Upper lobe of left lung (tissue), 6 donors: Measurements from ENCODE around the gene PPP1R15B. TPM values are rescaled to one million over a fixed set of nuclear protein-coding genes. Genes with fewer than 3 reads are reported as not detected.

Source experiments
- ATAC-seq, 2 donors: fragments of 200-7000 bp; cut with Tn5 transposase; one replicate each; pipeline ENCODE4 v1.9.1; 2022; ENCODE audit warnings: mild to moderate bottlenecking in 2 of 2, moderate library complexity in 2 of 2; ENCODE audit not compliant: low FRiP score in 2 of 2
- DNase-seq, 2 donors: peaks; one replicate each; pipeline ENCODE4 v3.0.0-alpha.2; 2019 to 2020
- H3K27ac ChIP-seq, 4 donors: fragments of 200-600 bp; sonication (generic); one replicate each; pipeline ENCODE4 v1.5.1; 2016 to 2019
- H3K27me3 ChIP-seq, 4 donors: fragments of 200-600 bp; sonication (generic); one replicate each; pipeline ENCODE4 v1.5.1; 2017 to 2019
- H3K36me3 ChIP-seq, 4 donors: fragments of 200-600 bp; sonication (generic); one replicate each; pipeline ENCODE4 v1.5.1; 2016 to 2019
- H3K4me1 ChIP-seq, 4 donors: fragments of 200-600 bp; sonication (generic); one replicate each; pipeline ENCODE4 v1.5.1; 2018 to 2019
- H3K4me3 ChIP-seq, 4 donors: fragments of 200-600 bp; sonication (generic); one replicate each; pipeline ENCODE4 v1.5.1; 2017 to 2019; ENCODE audit warnings: mild to moderate bottlenecking in 2 of 4, moderate library complexity in 1 of 4
- H3K9me3 ChIP-seq, 4 donors: fragments of 200-600 bp; sonication (generic); one replicate each; pipeline ENCODE4 v1.5.1; 2018 to 2019
- CTCF ChIP-seq, 6 experiments: fragments of 450-650 bp in 4 of 6; fragments of 200-600 bp in 2 of 6; sonication (generic) in 2 of 6; IDR thresholded peaks; one replicate each; pipeline ENCODE4 v1.5.1; 2016 to 2019; ENCODE audit warnings: antibody characterized with exemption in 6 of 6
- EP300 ChIP-seq, 4 donors: sonication (generic); formaldehyde crosslinking; IDR thresholded peaks; one replicate each; pipeline ENCODE4 v1.5.1; 2017; ENCODE audit warnings: antibody characterized with exemption in 4 of 4, control low read depth in 2 of 4
- POLR2A ChIP-seq, 4 donors: fragments of 450-650 bp; IDR thresholded peaks; one replicate each; pipeline ENCODE4 v1.5.1; 2016 to 2017; ENCODE audit warnings: antibody characterized with exemption in 4 of 4, mild to moderate bottlenecking in 2 of 4
- POLR2AphosphoS5 ChIP-seq, 2 donors: sonication (generic); formaldehyde crosslinking; IDR thresholded peaks; one replicate each; pipeline ENCODE4 v1.5.1; 2017; ENCODE audit warnings: antibody characterized with exemption in 2 of 2
- WGBS, 2 donors: methylation state at CpG; one replicate each; pipeline ENCODE4 v1.1.5; 2017 to 2018; 5-methylcytosine and 5-hydroxymethylcytosine counted together
- total RNA-seq, 6 donors: library from RNA; depleted of rRNA in 4 of 6; stranded (reverse); fragments of >200 nt in 4 of 6; gene quantifications; one replicate each; pipeline versions ENCODE4 v1.1.0 to v1.2.1, GENCODE V29; 2016 to 2021
- donor health status: DM: no; HTN: no; CAD: no; lungs with moderate emphysema.
- donor health status: DM: no; HTN: yes; CAD: no; lungs with severe emphysema.

PPP1R15B gene
- total RNA-seq, 6 donors from 2014 or later: 30.4 to 67.8 (median 44.2) TPM

GRCh38 chr1:204385727-204386126, 25.9 kb downstream of the PPP1R15B start:
- no peak for ATAC-seq
- Histone ChIP-seq H3K4me1 (no peaks in the 10 kb centered on the region), H3K36me3 (no peaks in the 10 kb centered on the region), H3K27ac (no peak overlapping the region), H3K27me3 (no peaks in the 10 kb centered on the region), H3K4me3 (no peak overlapping the region), H3K9me3 (no peaks in the 10 kb centered on the region)
- no peak for DNase-seq
- TF ChIP-seq POLR2AphosphoS5 (IDR thresholded peaks at IDR 0.05) (no peak), POLR2A (IDR thresholded peaks at IDR 0.05) (no peak), CTCF (IDR thresholded peaks at IDR 0.05) (no peak), EP300 (IDR thresholded peaks at IDR 0.05) (no peak)
- WGBS, 2 donors: 95 to 97% methylated on average over 2 of the region's 2 CpGs

- TF ChIP-seq POLR2AphosphoS5 (IDR thresholded peaks at IDR 0.05): no peak
- no peak for TF ChIP-seq POLR2A (IDR thresholded peaks at IDR 0.05)
- TF ChIP-seq CTCF (IDR thresholded peaks at IDR 0.05): no peak
- TF ChIP-seq EP300 (IDR thresholded peaks at IDR 0.05): no peak
- 63 to 72% methylated on average over 7 of the region's 7 CpGs for WGBS, 2 donors
- DNase-seq (peak in 1 of 2 donors; percentile 29), ATAC-seq (no peak)
- H3K27ac ChIP-seq: no peak overlapping the region
- H3K36me3 ChIP-seq: no peaks in the 10 kb centered on the region
- no peaks in the 10 kb centered on the region for H3K9me3 ChIP-seq
- H3K4me3 ChIP-seq: no peak overlapping the region
- no peaks in the 10 kb centered on the region for H3K4me1 ChIP-seq
- H3K27me3 ChIP-seq: no peaks in the 10 kb centered on the region
Measured at GRCh38 chr1:204384636-204385352, 26.8 kb downstream of the PPP1R15B start.

DNA sequence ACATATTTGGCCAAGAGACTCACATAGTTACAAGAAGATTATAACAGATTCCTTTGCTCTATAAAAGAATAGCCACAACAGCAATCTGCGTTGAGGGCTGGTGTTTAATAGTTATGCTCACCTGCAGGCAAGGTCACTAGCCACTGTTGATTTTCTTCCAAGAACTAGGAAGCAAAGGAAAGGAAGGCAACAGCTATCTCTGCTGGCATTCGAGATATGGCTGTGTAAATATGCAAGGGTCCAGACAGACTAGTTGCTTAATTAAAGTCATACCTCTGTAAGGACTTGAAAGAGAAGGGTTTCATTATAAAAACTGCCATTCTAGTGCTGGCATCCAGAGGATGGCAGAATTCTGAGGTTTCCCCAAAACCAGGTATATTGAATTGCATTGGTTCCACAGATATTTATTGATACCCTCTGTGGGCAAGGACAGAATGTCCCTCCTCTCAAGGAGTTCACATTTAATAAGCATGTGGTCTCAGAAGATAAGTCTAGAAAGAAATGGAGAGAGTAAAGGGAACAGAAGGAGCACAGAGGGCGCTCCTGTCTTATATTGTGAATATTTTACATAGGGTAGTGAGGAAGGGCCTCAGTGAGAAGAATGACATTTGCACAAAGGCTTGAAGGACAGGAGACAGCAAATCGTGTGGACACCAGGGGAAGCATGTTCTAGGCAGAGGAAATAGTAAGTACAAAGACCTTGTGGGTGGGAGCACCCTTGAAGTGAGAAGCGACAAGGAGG, 28.3 kb downstream of the PPP1R15B start:
- Histone ChIP-seq H3K36me3 (no peaks in the 10 kb centered on the region), H3K27ac (no peak overlapping the region), H3K4me3 (no peak overlapping the region), H3K4me1 (peaks cover 0 to 3% (median 3%) of the 10 kb centered on the region in 4 donors), H3K9me3 (no peaks in the 10 kb centered on the region), H3K27me3 (no peaks in the 10 kb centered on the region)
- TF ChIP-seq CTCF (IDR thresholded peaks at IDR 0.05) (no peak), EP300 (IDR thresholded peaks at IDR 0.05) (no peak), POLR2A (IDR thresholded peaks at IDR 0.05) (no peak), POLR2AphosphoS5 (IDR thresholded peaks at IDR 0.05) (no peak)
- 78 to 80% methylated on average over 5 of the region's 5 CpGs for whole genome bisulfite sequencing, 2 donors
- DNase-seq (no peak), ATAC-seq (no peak)

DNA sequence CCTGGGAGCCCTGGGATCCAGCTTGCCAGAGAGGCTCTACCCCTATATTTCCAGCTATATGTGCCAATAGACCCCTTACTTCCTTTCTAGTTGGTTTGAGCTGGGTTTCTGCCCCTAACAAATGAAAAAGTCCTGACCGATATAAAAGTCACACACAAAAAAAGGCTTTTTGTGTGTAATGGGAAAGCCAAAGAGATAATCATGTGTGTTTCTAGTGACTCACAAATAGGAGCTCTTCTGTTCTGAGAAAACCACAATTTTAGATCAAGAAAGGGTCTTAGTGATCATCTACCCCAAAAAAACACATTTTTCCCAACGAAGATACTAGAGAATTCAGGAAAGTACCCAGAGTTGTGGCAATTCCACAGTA, 28.9 kb downstream of the PPP1R15B start:
- H3K4me1 ChIP-seq: peaks cover 6 to 9% (median 8%) of the 10 kb centered on the region in 4 donors
- WGBS, 2 donors: 39 to 88% methylated on average over 2 of the region's 2 CpGs

More for the DNA sequence above, 28.9 kb downstream of the PPP1R15B start:
- no peaks in the 10 kb centered on the region for H3K9me3 ChIP-seq
- H3K4me3 ChIP-seq: peak overlapping the region in 1 of 4 donors; percentile 31
- no peaks in the 10 kb centered on the region for H3K36me3 ChIP-seq
- DNase-seq (no peak), ATAC-seq (no peak)
- no peak for TF ChIP-seq CTCF (IDR thresholded peaks at IDR 0.05)
- TF ChIP-seq POLR2A (IDR thresholded peaks at IDR 0.05): no peak
- no peak for TF ChIP-seq POLR2AphosphoS5 (IDR thresholded peaks at IDR 0.05)
- peaks cover 0 to 1% (median under 1%) of the 10 kb centered on the region in 4 donors for H3K27me3 ChIP-seq
- H3K27ac ChIP-seq: no peak overlapping the region
